ENCODE results near the gene CDC42BPB.

GRCh38 chr14:103028161-103028767, 29.1 kb downstream of the CDC42BPB start:
- no peak for TF ChIP-seq CTCF (IDR thresholded peaks at IDR 0.05)
- no peak for TF ChIP-seq EP300 (IDR thresholded peaks at IDR 0.05)
- TF ChIP-seq POLR2AphosphoS5 (IDR thresholded peaks at IDR 0.05), result no peak
- TF ChIP-seq POLR2A (IDR thresholded peaks at IDR 0.05), result no peak

All from upper lobe of left lung (tissue), 4 donors.